SK-N-SH (cell line): ENCODE results near the gene TUBB6. TPM values are rescaled to one million over a fixed set of nuclear protein-coding genes. Genes with fewer than 3 reads are reported as not detected.

Source experiments
- CTCF ChIA-PET: fragments of 300-600, 350-600 bp; formaldehyde crosslinking; extraction: SDS; loops from one replicate; lab custom pipeline; 2021; lab: Yijun Ruan, JAX
- POLR2A ChIA-PET: fragments of 350-600 bp; sonication (Branson Sonifier 250); formaldehyde crosslinking; extraction: SDS; loops from one replicate; lab custom pipeline; 2020; ENCODE audit warnings: antibody characterized with exemption, inconsistent platforms; lab: Yijun Ruan, JAX
- DNase-seq: peaks from one replicate; pipeline ENCODE4 v3.0.0; 2012
- H2AFZ ChIP-seq: fragments of 200-600 bp; sonication (generic); 2 replicates; pipeline ENCODE4 v1.8.1; 2016; ENCODE audit warnings: antibody characterized with exemption, mild to moderate bottlenecking, low read depth
- H3F3A ChIP-seq: fragments of 200-600 bp; sonication (generic); replicated peaks from 2 replicates; pipeline ENCODE3; 2016; ENCODE audit warnings: antibody characterized with exemption, mild to moderate bottlenecking; ENCODE audit not compliant: insufficient read depth
- H3K27ac ChIP-seq, 2 experiments: fragments of 200-500 bp in 1 of 2; fragments of 200-600 bp in 1 of 2; sonication (Bioruptor generic) in 1 of 2; sonication (generic), shearing (Covaris generic) in 1 of 2; 2 replicates each; pipeline versions ENCODE4 v1.5.1 to v1.6.1; 2014 to 2016; ENCODE audit warnings: low read depth in 2 of 2, inconsistent platforms in 1 of 2, low read length in 1 of 2, mild to moderate bottlenecking in 1 of 2, mixed read lengths in 1 of 2
- H3K27me3 ChIP-seq: fragments of 200-600 bp; sonication (generic), shearing (Covaris generic); 2 replicates; pipeline ENCODE4 v1.6.1; 2016; ENCODE audit warnings: mixed run types; ENCODE audit not compliant: insufficient read depth
- H3K36me3 ChIP-seq, 2 experiments: fragments of 200-500 bp in 1 of 2; fragments of 200-600 bp in 1 of 2; sonication (Bioruptor generic) in 1 of 2; sonication (generic) in 1 of 2; replicated peaks in 1 of 2; 2 replicates each; pipeline versions ENCODE3 to v1.5.1; 2014 to 2016; ENCODE audit warnings: low read length in 1 of 2, mild to moderate bottlenecking in 1 of 2; ENCODE audit not compliant: insufficient read depth in 2 of 2, control insufficient read depth in 1 of 2
- H3K4me1 ChIP-seq, 2 experiments: fragments of 200-500 bp in 1 of 2; fragments of 200-600 bp in 1 of 2; sonication (Bioruptor generic) in 1 of 2; sonication (generic), shearing (Covaris generic) in 1 of 2; 2 replicates each; pipeline versions ENCODE4 v1.5.1 to v1.6.1; 2014 to 2016; ENCODE audit warnings: low read depth in 1 of 2, low read length in 1 of 2, mixed run types in 1 of 2; ENCODE audit not compliant: insufficient read depth in 2 of 2, control insufficient read depth in 1 of 2
- H3K4me2 ChIP-seq: fragments of 200-600 bp; sonication (generic), shearing (Covaris generic); 2 replicates; pipeline ENCODE4 v1.6.1; 2017; ENCODE audit warnings: mixed run types
- H3K4me3 ChIP-seq, 2 experiments: fragments of 200-500 bp in 1 of 2; fragments of 200-600 bp in 1 of 2; sonication (Bioruptor generic) in 1 of 2; sonication (generic), shearing (Covaris generic) in 1 of 2; 2 replicates each; pipeline versions ENCODE4 v1.5.1 to v1.8.1; 2014 to 2016; ENCODE audit warnings: low read depth in 2 of 2, inconsistent platforms in 1 of 2, low read length in 1 of 2, mild to moderate bottlenecking in 1 of 2, mixed read lengths in 1 of 2, moderate library complexity in 1 of 2
- H3K79me2 ChIP-seq: fragments of 200-600 bp; sonication (generic); 2 replicates; pipeline ENCODE4 v1.8.1; 2017; ENCODE audit warnings: mild to moderate bottlenecking; ENCODE audit not compliant: insufficient read depth
- H3K9ac ChIP-seq: fragments of 200-600 bp; sonication (generic); 2 replicates; pipeline ENCODE4 v1.6.1; 2017; ENCODE audit warnings: mixed run types
- H3K9me2 ChIP-seq: fragments of 200-600 bp; sonication (generic); 2 replicates; pipeline ENCODE4 v1.6.1; 2017; ENCODE audit warnings: mixed run types
- H3K9me3 ChIP-seq: fragments of 200-600 bp; sonication (generic); 2 replicates; pipeline ENCODE4 v1.6.1; 2017; ENCODE audit warnings: mixed run types, mild to moderate bottlenecking, moderate library complexity
- H4K20me1 ChIP-seq: fragments of 200-600 bp; sonication (generic); 2 replicates; pipeline ENCODE4 v1.6.1; 2017; ENCODE audit warnings: mild to moderate bottlenecking, mixed run types; ENCODE audit not compliant: insufficient read depth
- CHD2 ChIP-seq: fragments of 150-350 bp; IDR thresholded peaks from 2 replicates; pipeline ENCODE4 v1.6.1; 2018; ENCODE audit warnings: low read length; ENCODE audit not compliant: partially characterized antibody
- EZH2phosphoT487 ChIP-seq: fragments of 200-600 bp; sonication (generic); IDR thresholded peaks from 2 replicates; pipeline ENCODE4 v1.6.1; 2017; ENCODE audit warnings: low read depth, mixed run types, mild to moderate bottlenecking, antibody characterized with exemption, moderate library complexity, borderline replicate concordance
- FOXM1 ChIP-seq: IDR thresholded peaks from 2 replicates; pipeline ENCODE4 v1.4.0; 2012; ENCODE audit warnings: low read depth, mild to moderate bottlenecking
- GABPA ChIP-seq: IDR thresholded peaks from 2 replicates; pipeline ENCODE4 v1.4.0; 2012; ENCODE audit warnings: low read depth, mild to moderate bottlenecking
- GATA2 ChIP-seq: sonication (generic); formaldehyde crosslinking; IDR thresholded peaks from 2 replicates; pipeline ENCODE4 v1.5.0; 2020; ENCODE audit warnings: mild to moderate bottlenecking, missing genetic modification reagents
- JUND ChIP-seq: IDR thresholded peaks from 2 replicates; pipeline ENCODE4 v1.4.0; 2012
- MAX ChIP-seq: IDR thresholded peaks from 2 replicates; pipeline ENCODE4 v1.4.0; 2012; ENCODE audit warnings: low read depth
- MXI1 ChIP-seq: IDR thresholded peaks from 2 replicates; pipeline ENCODE4 v1.6.1; 2012; ENCODE audit warnings: mild to moderate bottlenecking, low read depth, low read length, improper control_type of control experiment
- NFIC ChIP-seq: IDR thresholded peaks from 2 replicates; pipeline ENCODE4 v1.4.0; 2012; ENCODE audit warnings: borderline replicate concordance
- NRF1 ChIP-seq: IDR thresholded peaks from 2 replicates; pipeline ENCODE4 v1.6.1; 2012; ENCODE audit warnings: low read depth, mild to moderate bottlenecking, low read length
- PBX3 ChIP-seq: IDR thresholded peaks from 2 replicates; pipeline ENCODE4; 2012
- POLR2AphosphoS5 ChIP-seq: IDR thresholded peaks from 2 replicates; pipeline ENCODE4 v1.6.1; 2012; ENCODE audit warnings: low read depth, low read length
- RCOR1 ChIP-seq: fragments of 150-350 bp; IDR thresholded peaks from 2 replicates; pipeline ENCODE4 v1.6.1; 2017; ENCODE audit warnings: antibody characterized with exemption, low read length
- RFX5 ChIP-seq: IDR thresholded peaks from 2 replicates; pipeline ENCODE4 v1.6.1; 2012; ENCODE audit warnings: mild to moderate bottlenecking, improper control_type of control experiment, low read length
- RXRA ChIP-seq: IDR thresholded peaks from 2 replicates; pipeline ENCODE4 v1.4.0; 2012; ENCODE audit warnings: low read depth, mild to moderate bottlenecking, borderline replicate concordance
- SMC3 ChIP-seq: IDR thresholded peaks from 2 replicates; pipeline ENCODE4 v1.6.1; 2012; ENCODE audit warnings: low read depth, low read length, improper control_type of control experiment
- TAF1 ChIP-seq: IDR thresholded peaks from 2 replicates; pipeline ENCODE4 v1.6.1; 2012; ENCODE audit warnings: low read depth, mild to moderate bottlenecking, low read length, moderate library complexity, borderline replicate concordance
- TCF12 ChIP-seq: IDR thresholded peaks from 2 replicates; pipeline ENCODE4 v1.4.0; 2012
- TEAD4 ChIP-seq: IDR thresholded peaks from 2 replicates; pipeline ENCODE4 v1.4.0; 2012; ENCODE audit warnings: mild to moderate bottlenecking, borderline replicate concordance; ENCODE audit not compliant: insufficient read depth
- USF2 ChIP-seq: fragments of 150-350 bp; IDR thresholded peaks from 2 replicates; pipeline ENCODE4 v1.6.1; 2017; ENCODE audit warnings: antibody characterized with exemption, low read length, low read depth, borderline replicate concordance
- WGBS: methylation state at CpG from one replicate; pipeline ENCODE4 v1.1.6; 2017; ENCODE audit warnings: low lambda C conversion rate; 5-methylcytosine and 5-hydroxymethylcytosine counted together
- polyA plus RNA-seq, 3 experiments: library from polyadenylated mRNA; depleted of rRNA; stranded (reverse); fragments of >200 nt; gene quantifications; 2 replicates each; pipeline ENCODE4 v1.2.3, GENCODE V29; 2012
- TF ChIP-seq, protein P1 (sequence below): IDR thresholded peaks from 2 replicates; pipeline ENCODE4 v1.4.0; 2012; ENCODE audit warnings: low read depth, borderline replicate concordance
- TF ChIP-seq, protein P2 (sequence below): IDR thresholded peaks from 2 replicates; pipeline ENCODE4 v1.4.0; 2012; ENCODE audit warnings: low read depth, borderline replicate concordance

Gene TUBB6
- polyA plus RNA-seq, 1 of the 3 experiments (the other 2 are of a cell fraction) = 387 TPM

DNA sequence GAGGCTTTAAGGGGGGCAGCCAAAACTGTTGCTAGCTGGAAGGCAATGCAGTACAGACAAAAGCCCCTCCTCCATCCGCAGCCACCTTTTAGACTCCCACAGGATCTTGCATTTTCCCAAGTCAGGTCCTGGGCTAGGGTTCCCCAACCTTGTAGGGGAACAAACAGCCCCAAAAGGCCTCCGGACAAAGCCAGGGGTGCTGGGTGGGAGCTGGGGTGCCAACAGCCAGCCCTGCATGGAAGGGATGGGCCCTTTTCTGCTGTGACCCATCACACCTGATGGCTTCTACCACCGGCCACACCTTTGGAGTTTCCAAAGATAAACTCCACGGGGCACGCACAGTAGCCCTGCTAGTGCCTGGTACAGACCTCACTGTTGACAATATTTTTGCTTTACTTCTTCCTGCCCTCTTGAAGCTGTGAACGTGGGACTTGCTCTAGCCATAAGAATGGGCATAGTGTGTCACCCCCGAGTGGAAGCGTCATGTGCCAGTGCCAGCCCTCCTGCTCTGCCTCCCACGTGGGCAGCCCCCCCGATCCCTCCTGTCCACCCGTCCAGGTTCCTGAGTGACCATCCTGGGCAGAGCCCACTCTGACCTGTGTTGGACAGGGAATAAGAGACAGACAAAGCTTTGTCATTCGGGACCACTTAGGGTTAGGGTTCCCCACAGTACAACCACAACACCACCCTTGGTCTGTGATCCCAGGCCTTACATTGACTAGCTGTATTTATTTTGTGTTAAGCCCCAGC lies 18.8 kb downstream of the TUBB6 start (continued):
- no peak for TF ChIP-seq RCOR1
- TF ChIP-seq GATA2 (CRISPR knock-in tag) = no peak
- no peak for TF ChIP-seq USF2
- TF ChIP-seq, protein P1, sequence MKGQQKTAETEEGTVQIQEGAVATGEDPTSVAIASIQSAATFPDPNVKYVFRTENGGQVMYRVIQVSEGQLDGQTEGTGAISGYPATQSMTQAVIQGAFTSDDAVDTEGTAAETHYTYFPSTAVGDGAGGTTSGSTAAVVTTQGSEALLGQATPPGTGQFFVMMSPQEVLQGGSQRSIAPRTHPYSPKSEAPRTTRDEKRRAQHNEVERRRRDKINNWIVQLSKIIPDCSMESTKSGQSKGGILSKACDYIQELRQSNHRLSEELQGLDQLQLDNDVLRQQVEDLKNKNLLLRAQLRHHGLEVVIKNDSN = no peak
- no peak for TF ChIP-seq EZH2phosphoT487

DNA sequence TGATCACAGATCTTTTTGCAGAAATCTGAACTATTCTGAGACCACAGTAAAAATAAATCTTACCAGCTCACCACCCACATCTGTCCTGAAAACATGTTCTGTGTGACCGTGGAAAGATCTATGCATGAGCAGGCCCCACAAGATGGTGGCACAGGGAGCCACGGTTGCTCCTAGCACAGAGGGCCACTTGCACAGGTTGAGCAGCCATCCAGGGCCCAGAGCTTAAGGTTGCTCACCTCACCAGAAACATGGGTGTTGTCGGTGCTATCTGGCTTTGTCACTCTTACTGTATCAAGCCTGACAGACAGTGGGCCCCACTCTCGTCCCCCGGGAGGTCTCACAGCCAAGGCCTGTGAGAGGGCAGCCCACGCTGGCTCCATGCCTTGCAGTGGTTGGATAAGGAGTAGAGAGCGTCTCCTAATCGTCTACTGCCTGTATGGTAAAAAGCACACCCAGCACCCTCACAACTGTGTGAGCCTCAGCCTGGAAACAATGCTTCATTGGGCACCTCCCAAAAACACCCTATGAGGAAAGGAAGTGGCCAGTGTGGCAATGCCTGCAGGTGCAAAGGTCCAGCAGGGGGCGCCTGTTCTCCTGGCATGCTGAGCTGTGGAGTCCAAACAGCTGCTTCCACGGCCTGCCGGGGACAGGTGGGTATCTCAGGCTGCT lies 19.6 kb downstream of the TUBB6 start:
- H3K27ac ChIP-seq = 0 out of 4 replicates have a peak overlapping the region, but pooled peaks of 1 of the 2 experiments have one; percentile 13
- no peak overlapping the region; a peak in 1 of 4 replicates for H3K4me3 ChIP-seq
- H3K4me2 ChIP-seq = no peak overlapping the region
- peaks cover 36% of the 10 kb centered on the region for H3K79me2 ChIP-seq
- no peak overlapping the region for H3K9ac ChIP-seq
- no peaks in the 10 kb centered on the region for H3K9me2 ChIP-seq
- H4K20me1 ChIP-seq = peaks cover 50% of the 10 kb centered on the region
- WGBS = 63% methylated on average over 6 of the region's 11 CpGs
- H3K27me3 ChIP-seq = no peaks in the 10 kb centered on the region
- H3K36me3 ChIP-seq = peaks cover 50 to 51% of the 10 kb centered on the region in 2 experiments
- CTCF ChIA-PET = interaction anchor here (0.7 to 3.0 kb wide), 24 partner anchors 9 to 607 kb away, joined by 3 to 30 read pairs (median 5); partner anchors contain the start of genes AFG3L2, SPIRE1 and TUBB6
- H3F3A ChIP-seq = peaks cover 55% of the 10 kb centered on the region
- POLR2A ChIA-PET = interaction anchor here (0.6 kb wide), 2 partner anchors 25 to 1344 kb away, joined by 4 read pairs; no protein-coding TSS in a partner anchor
- H2AFZ ChIP-seq = no peak overlapping the region
- H3K9me3 ChIP-seq = no peaks in the 10 kb centered on the region
- DNase-seq = peak; percentile 82
- peaks cover 0 to 17% of the 10 kb centered on the region in 2 experiments; a peak in 1 of 4 replicates for H3K4me1 ChIP-seq
- no peak for TF ChIP-seq POLR2AphosphoS5
- no peak for TF ChIP-seq USF2
- TF ChIP-seq MAX = 0 out of 2 replicates have a peak, but pooled peaks have one; percentile 25
- TF ChIP-seq TCF12 = no peak
- no peak for TF ChIP-seq PBX3
- TF ChIP-seq, protein P2, sequence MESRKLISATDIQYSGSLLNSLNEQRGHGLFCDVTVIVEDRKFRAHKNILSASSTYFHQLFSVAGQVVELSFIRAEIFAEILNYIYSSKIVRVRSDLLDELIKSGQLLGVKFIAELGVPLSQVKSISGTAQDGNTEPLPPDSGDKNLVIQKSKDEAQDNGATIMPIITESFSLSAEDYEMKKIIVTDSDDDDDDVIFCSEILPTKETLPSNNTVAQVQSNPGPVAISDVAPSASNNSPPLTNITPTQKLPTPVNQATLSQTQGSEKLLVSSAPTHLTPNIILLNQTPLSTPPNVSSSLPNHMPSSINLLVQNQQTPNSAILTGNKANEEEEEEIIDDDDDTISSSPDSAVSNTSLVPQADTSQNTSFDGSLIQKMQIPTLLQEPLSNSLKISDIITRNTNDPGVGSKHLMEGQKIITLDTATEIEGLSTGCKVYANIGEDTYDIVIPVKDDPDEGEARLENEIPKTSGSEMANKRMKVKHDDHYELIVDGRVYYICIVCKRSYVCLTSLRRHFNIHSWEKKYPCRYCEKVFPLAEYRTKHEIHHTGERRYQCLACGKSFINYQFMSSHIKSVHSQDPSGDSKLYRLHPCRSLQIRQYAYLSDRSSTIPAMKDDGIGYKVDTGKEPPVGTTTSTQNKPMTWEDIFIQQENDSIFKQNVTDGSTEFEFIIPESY = no peak
- TF ChIP-seq RXRA = no peak
- no peak for TF ChIP-seq GABPA
- TF ChIP-seq TEAD4 = no peak
- no peak for TF ChIP-seq RCOR1
- no peak for TF ChIP-seq GATA2 (CRISPR knock-in tag)
- no peak for TF ChIP-seq MXI1
- TF ChIP-seq NFIC = no peak
- TF ChIP-seq, protein P1 = no peak
- TF ChIP-seq JUND = no peak
- no peak for TF ChIP-seq NRF1
- no peak for TF ChIP-seq EZH2phosphoT487
- no peak for TF ChIP-seq CHD2
- no peak for TF ChIP-seq RFX5
- no peak for TF ChIP-seq FOXM1
- no peak for TF ChIP-seq TAF1
- peak; percentile 60 for TF ChIP-seq SMC3
